ENCODE data around the gene NOTCH4.

The NOTCH4 gene

DNA sequence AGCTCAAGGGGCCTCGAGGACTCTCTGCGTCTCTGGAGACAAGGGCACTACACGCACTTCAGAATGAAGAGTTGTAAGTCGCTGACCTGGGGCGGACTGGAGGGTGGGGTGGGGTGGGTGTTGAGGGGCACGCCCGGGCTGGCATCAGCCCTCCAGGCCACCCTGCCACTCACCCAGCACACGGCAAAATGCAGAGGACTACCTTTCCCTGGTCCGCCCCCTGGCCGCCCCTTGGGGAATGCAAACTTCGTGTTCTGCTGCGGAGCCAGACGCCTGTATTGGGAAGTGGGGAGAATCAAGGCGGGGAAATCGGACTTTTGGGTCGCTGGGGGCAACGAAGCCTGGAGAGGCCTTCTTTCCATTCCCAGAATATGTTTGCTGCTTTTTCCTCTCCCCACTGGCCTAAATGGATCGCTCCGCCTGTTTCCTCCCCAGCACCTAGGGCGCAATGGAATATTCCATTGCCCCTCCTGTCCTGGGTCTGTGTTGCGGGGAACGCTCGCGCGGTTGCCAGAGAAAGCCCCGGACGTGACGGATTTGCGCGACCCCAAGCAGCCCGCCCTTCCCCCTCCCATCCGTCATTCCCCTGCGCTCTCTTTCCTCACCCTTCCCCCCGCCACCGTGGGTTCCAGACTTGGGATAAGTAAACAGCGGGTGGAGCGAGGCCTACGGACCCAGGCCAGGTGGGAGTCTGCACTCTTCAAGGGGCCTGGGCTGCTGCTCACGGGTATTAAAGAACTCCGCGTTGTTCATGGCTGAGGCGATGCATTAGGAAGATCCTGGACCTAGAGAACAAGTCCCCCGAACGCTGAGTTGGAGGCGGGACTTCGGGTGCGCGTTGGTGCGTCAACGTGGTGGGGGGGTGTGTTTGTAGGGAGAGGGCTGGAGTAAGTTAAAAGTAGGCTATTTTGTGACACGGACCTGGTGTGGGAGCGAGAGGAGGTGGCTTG, 70.0 kb downstream of the NOTCH4 start, which contains the start of gene PPT2 (continued):
- no peak for TF ChIP-seq HOXC10 (CRISPR knock-in tag; IDR thresholded peaks at IDR 0.05)
- no peak; the same call in 1 of the 2 replicates for TF ChIP-seq ZNF623 (tag by site-specific recombination; IDR thresholded peaks at IDR 0.05)
- peak; percentile 74; the same call in 1 of the 2 replicates for TF ChIP-seq ZNF501 (tag by site-specific recombination; IDR thresholded peaks at IDR 0.05)
- no peak for TF ChIP-seq ZFP3 (tag by site-specific recombination; IDR thresholded peaks at IDR 0.05; ENCODE audit: low read depth)
- no peak for TF ChIP-seq ZNF16 (tag by site-specific recombination; IDR thresholded peaks at IDR 0.05; ENCODE audit: low read depth)
- TF ChIP-seq KLF16 (tag by site-specific recombination; IDR thresholded peaks at IDR 0.05), result peak; percentile 71; the same call in 1 of the 2 replicates
- peak; percentile 72 for TF ChIP-seq ZNF600 (tag by site-specific recombination; IDR thresholded peaks at IDR 0.05)
- TF ChIP-seq ZNF692 (tag by site-specific recombination; IDR thresholded peaks at IDR 0.05), result no peak; the same call in 1 of the 2 replicates
- TF ChIP-seq ZNF488 (tag by site-specific recombination; IDR thresholded peaks at IDR 0.05), result no peak
- TF ChIP-seq, protein P1, sequence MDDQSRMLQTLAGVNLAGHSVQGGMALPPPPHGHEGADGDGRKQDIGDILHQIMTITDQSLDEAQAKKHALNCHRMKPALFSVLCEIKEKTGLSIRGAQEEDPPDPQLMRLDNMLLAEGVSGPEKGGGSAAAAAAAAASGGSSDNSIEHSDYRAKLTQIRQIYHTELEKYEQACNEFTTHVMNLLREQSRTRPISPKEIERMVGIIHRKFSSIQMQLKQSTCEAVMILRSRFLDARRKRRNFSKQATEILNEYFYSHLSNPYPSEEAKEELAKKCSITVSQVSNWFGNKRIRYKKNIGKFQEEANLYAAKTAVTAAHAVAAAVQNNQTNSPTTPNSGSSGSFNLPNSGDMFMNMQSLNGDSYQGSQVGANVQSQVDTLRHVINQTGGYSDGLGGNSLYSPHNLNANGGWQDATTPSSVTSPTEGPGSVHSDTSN (CRISPR knock-in tag; IDR thresholded peaks at IDR 0.05), result no peak
- TF ChIP-seq ZNF146 (tag by site-specific recombination; IDR thresholded peaks at IDR 0.05), result peak; percentile 28; the same call in 1 of the 2 replicates
- no peak for TF ChIP-seq ZNF426 (tag by site-specific recombination; IDR thresholded peaks at IDR 0.05)
- TF ChIP-seq ZFP41 (tag by site-specific recombination; IDR thresholded peaks at IDR 0.05; ENCODE audit: borderline replicate concordance), result no peak
- TF ChIP-seq, protein P2, sequence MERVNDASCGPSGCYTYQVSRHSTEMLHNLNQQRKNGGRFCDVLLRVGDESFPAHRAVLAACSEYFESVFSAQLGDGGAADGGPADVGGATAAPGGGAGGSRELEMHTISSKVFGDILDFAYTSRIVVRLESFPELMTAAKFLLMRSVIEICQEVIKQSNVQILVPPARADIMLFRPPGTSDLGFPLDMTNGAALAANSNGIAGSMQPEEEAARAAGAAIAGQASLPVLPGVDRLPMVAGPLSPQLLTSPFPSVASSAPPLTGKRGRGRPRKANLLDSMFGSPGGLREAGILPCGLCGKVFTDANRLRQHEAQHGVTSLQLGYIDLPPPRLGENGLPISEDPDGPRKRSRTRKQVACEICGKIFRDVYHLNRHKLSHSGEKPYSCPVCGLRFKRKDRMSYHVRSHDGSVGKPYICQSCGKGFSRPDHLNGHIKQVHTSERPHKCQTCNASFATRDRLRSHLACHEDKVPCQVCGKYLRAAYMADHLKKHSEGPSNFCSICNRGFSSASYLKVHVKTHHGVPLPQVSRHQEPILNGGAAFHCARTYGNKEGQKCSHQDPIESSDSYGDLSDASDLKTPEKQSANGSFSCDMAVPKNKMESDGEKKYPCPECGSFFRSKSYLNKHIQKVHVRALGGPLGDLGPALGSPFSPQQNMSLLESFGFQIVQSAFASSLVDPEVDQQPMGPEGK (tag by site-specific recombination; IDR thresholded peaks at IDR 0.05), result peak; percentile 36
- peak; percentile 78 for TF ChIP-seq ZSCAN30 (tag by site-specific recombination; IDR thresholded peaks at IDR 0.05)
- peak; percentile 81 for TF ChIP-seq ZBTB26 (tag by site-specific recombination; optimal IDR thresholded peaks at IDR 0.05)
- TF ChIP-seq ZNF610 (tag by site-specific recombination; IDR thresholded peaks at IDR 0.05; ENCODE audit: borderline replicate concordance), result no peak
- TF ChIP-seq ZNF324 (tag by site-specific recombination; IDR thresholded peaks at IDR 0.05), result peak; percentile 50; the same call in 1 of the 2 replicates
- TF ChIP-seq ZNF449 (tag by site-specific recombination; IDR thresholded peaks at IDR 0.05), result no peak
- no peak for TF ChIP-seq TRIM28 (IDR thresholded peaks at IDR 0.05; ENCODE audit: borderline replicate concordance, low read length)
- TF ChIP-seq ZIC2 (tag by site-specific recombination; IDR thresholded peaks at IDR 0.05), result no peak
- peak; percentile 52 for TF ChIP-seq GLIS1 (tag by site-specific recombination; IDR thresholded peaks at IDR 0.05)
- TF ChIP-seq RBAK (tag by site-specific recombination; IDR thresholded peaks at IDR 0.05), result no peak
- peak; percentile 74 for TF ChIP-seq KLF8 (tag by site-specific recombination; IDR thresholded peaks at IDR 0.05)
- TF ChIP-seq ZNF514 (tag by site-specific recombination; IDR thresholded peaks at IDR 0.05), result no peak
- TF ChIP-seq TCF7L2 (IDR thresholded peaks at IDR 0.05; ENCODE audit: borderline replicate concordance, low read depth, low read length), result no peak
- TF ChIP-seq HIC1 (tag by site-specific recombination; IDR thresholded peaks at IDR 0.05), result peak; percentile 73
- TF ChIP-seq ZBTB7A (tag by site-specific recombination; IDR thresholded peaks at IDR 0.05; ENCODE audit: low read depth), result peak; percentile 46; the same call in 1 of the 2 replicates

Measured in HEK293 (cell line).